ENCODE data around the gene TERT.

Gene TERT

DNA sequence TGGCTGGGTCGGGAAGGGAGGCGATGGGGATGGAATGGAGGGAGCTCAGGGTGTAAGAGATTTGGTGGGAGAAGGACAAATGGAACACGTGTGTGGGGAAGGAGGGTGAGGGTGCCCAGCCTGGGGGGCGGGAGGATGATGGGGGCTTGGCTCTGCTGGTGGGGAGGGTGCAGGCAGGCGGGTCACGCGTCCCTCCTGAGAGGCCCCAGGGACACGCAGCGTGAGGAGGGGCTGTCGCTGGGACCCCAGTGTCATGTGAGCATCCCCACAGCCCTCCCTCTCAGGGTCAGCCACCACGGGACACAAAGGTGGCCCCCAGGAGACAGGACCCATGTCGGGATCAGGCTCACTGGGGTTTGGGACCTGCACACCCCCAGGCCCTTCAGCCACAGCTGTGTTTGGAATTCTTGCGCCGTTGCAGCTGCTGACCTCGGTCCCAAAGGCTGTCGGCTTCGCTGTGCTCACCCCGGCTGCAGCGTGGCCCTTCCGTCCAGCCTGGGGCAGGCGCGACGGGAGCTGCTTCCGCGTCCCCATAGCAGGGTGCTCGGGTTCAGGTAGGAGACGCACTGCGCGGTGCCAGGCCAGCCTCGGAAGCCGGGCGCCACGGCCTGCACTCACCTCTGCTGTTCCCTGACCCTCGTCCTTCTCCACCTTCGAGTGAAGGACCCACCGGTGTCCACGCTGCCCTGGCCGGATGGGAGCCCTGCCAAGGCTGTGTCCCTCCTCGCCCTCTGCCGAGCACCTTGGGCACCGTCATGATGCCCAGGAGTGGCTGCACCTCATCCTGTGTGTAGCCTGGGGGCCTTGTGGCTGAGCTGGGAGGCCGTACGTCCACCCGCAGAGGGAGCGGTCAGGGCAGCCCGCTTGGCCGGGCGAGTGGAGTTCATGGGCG, 88.1 kb downstream of the TERT start:
- H3K79me2 ChIP-seq (ENCODE audit: insufficient read depth, low read length): no peaks in the 10 kb centered on the region
- no peak overlapping the region for H3K4me2 ChIP-seq (ENCODE audit: low read depth, low read length, poor library complexity, severe bottlenecking)
- no peaks in the 10 kb centered on the region for H3K9me2 ChIP-seq (replicated peaks; ENCODE audit: insufficient read depth, low read length)
- H4K20me1 ChIP-seq (ENCODE audit: low read depth, low read length): no peaks in the 10 kb centered on the region
- no peak overlapping the region for H3K27ac ChIP-seq (ENCODE audit: low read depth, low read length)
- no peak overlapping the region for H3K4me3 ChIP-seq (ENCODE audit: insufficient read depth, low read length, poor library complexity, severe bottlenecking)
- H3F3A ChIP-seq (ENCODE audit: insufficient read depth): no peaks in the 10 kb centered on the region
- H3K27me3 ChIP-seq (ENCODE audit: low read length): no peaks in the 10 kb centered on the region
- no peak for TF ChIP-seq CTCF (IDR thresholded peaks at IDR 0.05; ENCODE audit: insufficient read depth, low read length, poor library complexity, severe bottlenecking)
- H2AFZ ChIP-seq (ENCODE audit: low read depth, low read length, severe bottlenecking): no peak overlapping the region
- H3K9ac ChIP-seq (ENCODE audit: low read length): no peak overlapping the region
- H3K36me3 ChIP-seq (ENCODE audit: low read length): no peaks in the 10 kb centered on the region
- H3K9me3 ChIP-seq (ENCODE audit: insufficient read depth, low read length): no peaks in the 10 kb centered on the region

- Histone ChIP-seq H3F3A (ENCODE audit: insufficient read depth) (no peaks in the 10 kb centered on the region), H3K27ac (ENCODE audit: low read depth, low read length) (no peak overlapping the region), H3K9ac (ENCODE audit: low read length) (no peak overlapping the region), H4K20me1 (ENCODE audit: low read depth, low read length) (no peaks in the 10 kb centered on the region), H3K9me2 (replicated peaks; ENCODE audit: insufficient read depth, low read length) (no peaks in the 10 kb centered on the region), H2AFZ (ENCODE audit: low read depth, low read length, severe bottlenecking) (no peak overlapping the region), H3K27me3 (ENCODE audit: low read length) (no peaks in the 10 kb centered on the region), H3K79me2 (ENCODE audit: insufficient read depth, low read length) (no peaks in the 10 kb centered on the region), H3K4me3 (ENCODE audit: insufficient read depth, low read length, poor library complexity, severe bottlenecking) (no peak overlapping the region), H3K9me3 (ENCODE audit: insufficient read depth, low read length) (no peaks in the 10 kb centered on the region), H3K4me2 (ENCODE audit: low read depth, low read length, poor library complexity, severe bottlenecking) (no peak overlapping the region), H3K36me3 (ENCODE audit: low read length) (no peaks in the 10 kb centered on the region)
- TF ChIP-seq CTCF (IDR thresholded peaks at IDR 0.05; ENCODE audit: insufficient read depth, low read length, poor library complexity, severe bottlenecking): no peak
- no peak for TF ChIP-seq EZH2phosphoT487 (conservative IDR thresholded peaks at IDR 0.05; ENCODE audit: low read length)
These were observed 89.3 kb downstream of the TERT start for GRCh38 chr5:1205255-1206180.

GRCh38 chr5:1204693-1205242, 90.1 kb downstream of the TERT start:
- H3K9me3 ChIP-seq (ENCODE audit: insufficient read depth, low read length): no peaks in the 10 kb centered on the region
- H3K27me3 ChIP-seq (ENCODE audit: low read length): no peaks in the 10 kb centered on the region
- no peaks in the 10 kb centered on the region for H3K36me3 ChIP-seq (ENCODE audit: low read length)
- H3K4me2 ChIP-seq (ENCODE audit: low read depth, low read length, poor library complexity, severe bottlenecking): no peak overlapping the region
- H2AFZ ChIP-seq (ENCODE audit: low read depth, low read length, severe bottlenecking): no peak overlapping the region
- no peaks in the 10 kb centered on the region for H4K20me1 ChIP-seq (ENCODE audit: low read depth, low read length)
- H3F3A ChIP-seq (ENCODE audit: insufficient read depth): no peaks in the 10 kb centered on the region
- H3K9ac ChIP-seq (ENCODE audit: low read length): no peak overlapping the region
- no peaks in the 10 kb centered on the region for H3K79me2 ChIP-seq (ENCODE audit: insufficient read depth, low read length)
- no peak overlapping the region for H3K4me3 ChIP-seq (ENCODE audit: insufficient read depth, low read length, poor library complexity, severe bottlenecking)
- H3K27ac ChIP-seq (ENCODE audit: low read depth, low read length): no peak overlapping the region
- TF ChIP-seq EZH2phosphoT487 (conservative IDR thresholded peaks at IDR 0.05; ENCODE audit: low read length) (no peak), CTCF (IDR thresholded peaks at IDR 0.05; ENCODE audit: insufficient read depth, low read length, poor library complexity, severe bottlenecking) (no peak)
- H3K9me2 ChIP-seq (replicated peaks; ENCODE audit: insufficient read depth, low read length): no peaks in the 10 kb centered on the region
